Measurements from ENCODE around the gene SOX10.

The SOX10 gene

DNA sequence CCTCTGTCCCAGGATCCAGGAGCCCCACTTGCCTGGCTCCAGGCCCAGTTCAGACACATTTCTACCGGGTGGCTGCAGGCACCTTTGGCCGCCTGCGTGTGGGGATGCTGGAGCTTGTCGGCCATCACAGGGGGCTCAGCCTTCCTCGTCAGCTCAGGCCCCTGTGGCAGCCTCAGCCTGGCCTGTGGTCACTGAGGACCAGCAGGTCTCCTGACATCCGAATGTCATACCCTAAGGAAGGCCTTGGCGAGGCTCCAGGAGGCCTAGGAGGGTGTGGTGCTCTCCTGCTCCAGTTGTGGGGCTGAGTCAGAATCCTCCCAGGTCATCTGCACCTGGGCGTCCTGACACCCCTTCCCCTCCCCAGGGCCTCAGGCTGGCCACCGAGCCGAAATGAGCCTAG lies 14.9 kb upstream of the SOX10 start:
- Histone ChIP-seq H3K79me2 (ENCODE audit: insufficient read depth, low read length) (no peaks in the 10 kb centered on the region), H3K4me2 (ENCODE audit: insufficient read depth, low read length) (no peak overlapping the region), H3K9ac (ENCODE audit: low read depth, low read length) (no peak overlapping the region), H2AFZ (ENCODE audit: low read depth, low read length) (no peak overlapping the region), H3K27me3 (ENCODE audit: insufficient read depth, low read length, poor library complexity) (no peaks in the 10 kb centered on the region), H4K20me1 (ENCODE audit: insufficient read depth, low read length) (no peaks in the 10 kb centered on the region), H3K27ac (ENCODE audit: low read length) (no peak overlapping the region), H3K9me3 (ENCODE audit: insufficient read depth, low read length, severe bottlenecking) (no peaks in the 10 kb centered on the region), H3K36me3 (ENCODE audit: insufficient read depth, low read length) (no peaks in the 10 kb centered on the region), H3K4me3 (ENCODE audit: low read depth in 1 of 2, low read length in 2 of 2) (no peak overlapping the region), H3K4me1 (ENCODE audit: insufficient read depth, low read length) (peaks cover 9% of the 10 kb centered on the region)
- TF ChIP-seq, protein P1, sequence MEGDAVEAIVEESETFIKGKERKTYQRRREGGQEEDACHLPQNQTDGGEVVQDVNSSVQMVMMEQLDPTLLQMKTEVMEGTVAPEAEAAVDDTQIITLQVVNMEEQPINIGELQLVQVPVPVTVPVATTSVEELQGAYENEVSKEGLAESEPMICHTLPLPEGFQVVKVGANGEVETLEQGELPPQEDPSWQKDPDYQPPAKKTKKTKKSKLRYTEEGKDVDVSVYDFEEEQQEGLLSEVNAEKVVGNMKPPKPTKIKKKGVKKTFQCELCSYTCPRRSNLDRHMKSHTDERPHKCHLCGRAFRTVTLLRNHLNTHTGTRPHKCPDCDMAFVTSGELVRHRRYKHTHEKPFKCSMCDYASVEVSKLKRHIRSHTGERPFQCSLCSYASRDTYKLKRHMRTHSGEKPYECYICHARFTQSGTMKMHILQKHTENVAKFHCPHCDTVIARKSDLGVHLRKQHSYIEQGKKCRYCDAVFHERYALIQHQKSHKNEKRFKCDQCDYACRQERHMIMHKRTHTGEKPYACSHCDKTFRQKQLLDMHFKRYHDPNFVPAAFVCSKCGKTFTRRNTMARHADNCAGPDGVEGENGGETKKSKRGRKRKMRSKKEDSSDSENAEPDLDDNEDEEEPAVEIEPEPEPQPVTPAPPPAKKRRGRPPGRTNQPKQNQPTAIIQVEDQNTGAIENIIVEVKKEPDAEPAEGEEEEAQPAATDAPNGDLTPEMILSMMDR (IDR thresholded peaks at IDR 0.05; ENCODE audit: borderline replicate concordance, extremely low read depth, low read length, poor library complexity, severe bottlenecking): no peak
- TF ChIP-seq EZH2 (IDR thresholded peaks at IDR 0.05; ENCODE audit: borderline replicate concordance, low read depth, low read length, severe bottlenecking): no peak
- ATAC-seq (ENCODE audit: insufficient read depth, low read depth): no peak
- DNase-seq: no peak

DNA sequence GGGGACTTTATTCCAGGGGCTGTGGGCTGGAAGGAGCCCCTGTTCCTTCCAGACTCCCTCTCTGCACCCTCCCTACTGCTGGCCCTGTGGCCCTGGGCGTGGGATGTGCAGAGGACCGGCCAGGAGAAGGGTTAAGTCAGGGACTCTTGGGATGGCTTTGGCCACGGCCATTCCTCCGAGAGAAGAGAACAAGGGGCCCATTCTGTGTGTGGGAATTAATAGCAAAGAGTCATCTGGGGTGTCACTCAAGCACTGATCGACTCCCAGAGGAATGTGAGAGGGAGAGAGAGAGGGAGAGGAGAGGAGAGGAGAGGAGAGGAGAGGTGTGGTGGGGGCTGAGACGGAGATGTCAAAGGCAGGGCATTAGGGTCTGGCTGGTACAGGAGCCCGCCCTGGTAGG lies 14.2 kb upstream of the SOX10 start:
- H3K4me1 ChIP-seq (ENCODE audit: insufficient read depth, low read length): peaks cover 9% of the 10 kb centered on the region
- no peak overlapping the region for H3K27ac ChIP-seq (ENCODE audit: low read length)
- no peaks in the 10 kb centered on the region for H3K9me3 ChIP-seq (ENCODE audit: insufficient read depth, low read length, severe bottlenecking)
- no peak overlapping the region for H3K9ac ChIP-seq (ENCODE audit: low read depth, low read length)
- H3K4me3 ChIP-seq (ENCODE audit: low read depth in 1 of 2, low read length in 2 of 2): no peak overlapping the region
- ATAC-seq (ENCODE audit: insufficient read depth, low read depth) (no peak), DNase-seq (no peak)
- no peaks in the 10 kb centered on the region for H4K20me1 ChIP-seq (ENCODE audit: insufficient read depth, low read length)
- no peaks in the 10 kb centered on the region for H3K27me3 ChIP-seq (ENCODE audit: insufficient read depth, low read length, poor library complexity)
- H2AFZ ChIP-seq (ENCODE audit: low read depth, low read length): no peak overlapping the region
- H3K36me3 ChIP-seq (ENCODE audit: insufficient read depth, low read length): no peaks in the 10 kb centered on the region
- no peaks in the 10 kb centered on the region for H3K79me2 ChIP-seq (ENCODE audit: insufficient read depth, low read length)
- no peak overlapping the region for H3K4me2 ChIP-seq (ENCODE audit: insufficient read depth, low read length)
- TF ChIP-seq, protein P1 (IDR thresholded peaks at IDR 0.05; ENCODE audit: borderline replicate concordance, extremely low read depth, low read length, poor library complexity, severe bottlenecking): no peak
- no peak for TF ChIP-seq EZH2 (IDR thresholded peaks at IDR 0.05; ENCODE audit: borderline replicate concordance, low read depth, low read length, severe bottlenecking)

DNA sequence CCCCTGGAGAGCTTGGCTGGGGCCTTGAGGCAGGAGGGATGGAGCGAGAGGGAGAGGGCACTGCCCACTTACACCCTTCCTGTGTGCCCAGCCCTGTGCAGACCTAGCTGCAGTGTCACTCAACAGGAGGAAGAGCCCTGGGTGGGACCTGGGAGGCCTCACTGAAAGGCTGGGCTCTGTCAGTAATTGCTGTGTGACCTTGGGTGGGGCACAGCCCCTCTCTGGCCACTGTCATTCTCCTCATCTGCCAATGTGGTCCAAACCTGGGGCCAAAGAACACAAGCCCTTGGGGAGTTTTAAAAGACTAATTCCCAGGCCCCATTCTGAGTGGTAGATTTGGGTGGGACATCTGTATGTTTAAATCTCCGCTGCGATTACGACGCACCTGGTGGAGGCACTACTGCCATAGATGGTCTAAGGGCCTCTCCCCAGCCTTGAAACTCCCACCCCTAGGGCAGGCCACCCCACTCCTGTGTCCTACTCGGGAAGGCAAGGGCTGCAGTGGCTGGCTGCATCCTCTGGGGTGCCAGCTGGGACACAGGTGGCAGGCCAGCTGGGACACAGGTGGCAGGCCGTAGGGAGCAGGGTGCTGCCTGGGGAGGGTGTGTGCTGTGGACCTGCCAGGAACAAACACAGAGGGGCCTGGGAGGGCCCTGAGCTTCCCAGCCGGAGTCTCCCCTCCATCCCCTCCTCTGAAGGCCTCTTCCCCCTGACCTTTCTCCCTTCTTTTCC lies 12.3 kb upstream of the SOX10 start:
- no peak overlapping the region for H2AFZ ChIP-seq (ENCODE audit: low read depth, low read length)
- H3K9me3 ChIP-seq (ENCODE audit: insufficient read depth, low read length, severe bottlenecking): no peaks in the 10 kb centered on the region
- H3K4me1 ChIP-seq (ENCODE audit: insufficient read depth, low read length): peaks cover 9% of the 10 kb centered on the region
- H3K36me3 ChIP-seq (ENCODE audit: insufficient read depth, low read length): no peaks in the 10 kb centered on the region
- TF ChIP-seq EZH2 (IDR thresholded peaks at IDR 0.05; ENCODE audit: borderline replicate concordance, low read depth, low read length, severe bottlenecking): no peak
- TF ChIP-seq, protein P1 (IDR thresholded peaks at IDR 0.05; ENCODE audit: borderline replicate concordance, extremely low read depth, low read length, poor library complexity, severe bottlenecking): no peak
- peak; percentile 32; the same call in 2 of the 3 replicates for ATAC-seq (ENCODE audit: insufficient read depth, low read depth)
- H3K79me2 ChIP-seq (ENCODE audit: insufficient read depth, low read length): no peaks in the 10 kb centered on the region
- H3K27ac ChIP-seq (ENCODE audit: low read length): no peak overlapping the region
- no peak overlapping the region for H3K4me2 ChIP-seq (ENCODE audit: insufficient read depth, low read length)
- no peak overlapping the region for H3K9ac ChIP-seq (ENCODE audit: low read depth, low read length)
- no peaks in the 10 kb centered on the region for H3K27me3 ChIP-seq (ENCODE audit: insufficient read depth, low read length, poor library complexity)
- no peak for DNase-seq
- H3K4me3 ChIP-seq (ENCODE audit: low read depth in 1 of 2, low read length in 2 of 2): no peak overlapping the region
- H4K20me1 ChIP-seq (ENCODE audit: insufficient read depth, low read length): no peaks in the 10 kb centered on the region
